Measurements from ENCODE around the gene ARHGAP6. TPM values are rescaled to one million over a fixed set of nuclear protein-coding genes. Genes with fewer than 3 reads are reported as not detected.

Gene ARHGAP6
- polyA plus RNA-seq, 2 of the 4 experiments (the other 2 are of a cell fraction), result 0.04 TPM; not detected in 1

- TF ChIP-seq CTCF (IDR thresholded peaks at IDR 0.05) (no peak), TFCP2L1 (CRISPR knock-in tag; IDR thresholded peaks at IDR 0.05) (no peak), ESRRA (IDR thresholded peaks at IDR 0.05; ENCODE audit: borderline replicate concordance, low read length) (no peak)
These were observed 459.0 kb downstream of the ARHGAP6 start (continued) for GRCh38 chrX:11206716-11207115.

- ATAC-seq, result no peak
- H3K9me3 ChIP-seq, result no peaks in the 10 kb centered on the region
- ChIA-PET CTCF (no interaction called here), POLR2A (no interaction called here)
- no peak for TF ChIP-seq FOSB (CRISPR knock-in tag; IDR thresholded peaks at IDR 0.05)
- 9% methylated on average over 4 of the region's 4 CpGs for WGBS (ENCODE audit: missing lambda C conversion rate)
- H3K4me1 ChIP-seq, result no peaks in the 10 kb centered on the region
- no peak overlapping the region for H3K27ac ChIP-seq
- no peak for DNase-seq (ENCODE audit: low read depth in 1 of 2, low spot score in 1 of 2)
- no peak overlapping the region for H3K4me3 ChIP-seq
- FAIRE-seq, result no peak
- no peak overlapping the region for H3K4me2 ChIP-seq
These were observed 459.9 kb downstream of the ARHGAP6 start for GRCh38 chrX:11205796-11206195.

GRCh38 chrX:11197671-11198070 is 468.0 kb downstream of the ARHGAP6 start:
- CTCF ChIA-PET, result no interaction called here
- no peak for DNase-seq (ENCODE audit: low read depth in 1 of 2, low spot score in 1 of 2)
- TF ChIP-seq ELK1 (IDR thresholded peaks at IDR 0.05; ENCODE audit: low read depth, low read length), result no peak
- TF ChIP-seq ZFP36 (IDR thresholded peaks at IDR 0.05; ENCODE audit: borderline replicate concordance, partially characterized antibody), result no peak
- TF ChIP-seq EP300 (IDR thresholded peaks at IDR 0.05), result no peak
- no peak for TF ChIP-seq TP53 (CRISPR knock-in tag; IDR thresholded peaks at IDR 0.05)
- no peak for TF ChIP-seq BHLHE40 (IDR thresholded peaks at IDR 0.05; ENCODE audit: low read depth, low read length)
- TF ChIP-seq SREBF2 (IDR thresholded peaks at IDR 0.05), result no peak
- TF ChIP-seq CBX2 (IDR thresholded peaks at IDR 0.05; ENCODE audit: borderline replicate concordance, low read depth), result no peak
- no peak for TF ChIP-seq HDAC2 (IDR thresholded peaks at IDR 0.05)
- no peak for TF ChIP-seq ZC3H11A (IDR thresholded peaks at IDR 0.05)
- no peak for TF ChIP-seq CHD4 (IDR thresholded peaks at IDR 0.05; ENCODE audit: borderline replicate concordance)
- TF ChIP-seq USF2 (IDR thresholded peaks at IDR 0.05), result no peak
- no peak for TF ChIP-seq CTCF (IDR thresholded peaks at IDR 0.05)
- TF ChIP-seq FOSB (CRISPR knock-in tag; IDR thresholded peaks at IDR 0.05), result no peak
- no peak for ATAC-seq
- Histone ChIP-seq H3K4me2 (no peak overlapping the region), H3K4me3 (no peak overlapping the region), H3K27ac (no peak overlapping the region), H3K9me3 (no peaks in the 10 kb centered on the region), H3K4me1 (no peaks in the 10 kb centered on the region)
- no peak for FAIRE-seq
- WGBS (ENCODE audit: missing lambda C conversion rate), result 0% methylated on average over 1 of the region's 1 CpG
- POLR2A ChIA-PET, result no interaction called here

- FAIRE-seq (no peak), ATAC-seq (no peak), DNase-seq (ENCODE audit: low read depth in 1 of 2, low spot score in 1 of 2) (no peak)
- Histone ChIP-seq H3K4me3 (no peak overlapping the region), H3K9me3 (no peaks in the 10 kb centered on the region), H3K27ac (no peak overlapping the region), H3K4me1 (no peaks in the 10 kb centered on the region), H3K4me2 (no peak overlapping the region)
- TF ChIP-seq ZC3H11A (IDR thresholded peaks at IDR 0.05), result no peak
- TF ChIP-seq HDAC2 (IDR thresholded peaks at IDR 0.05), result no peak
- no peak for TF ChIP-seq POLR2A (IDR thresholded peaks at IDR 0.05; ENCODE audit: low read length)
- no peak for TF ChIP-seq ZFP36 (IDR thresholded peaks at IDR 0.05; ENCODE audit: borderline replicate concordance, partially characterized antibody)
- ChIA-PET POLR2A (no interaction called here), CTCF (no interaction called here)
- WGBS (ENCODE audit: missing lambda C conversion rate), result 8% methylated on average over 2 of the region's 2 CpGs
These were observed 469.2 kb downstream of the ARHGAP6 start for GRCh38 chrX:11196476-11196875.

All from A549 (cell line).